Mesothelial cell of epicardium (in vitro differentiated cells): Measurements from ENCODE around the gene ASF1A. TPM values are rescaled to one million over a fixed set of nuclear protein-coding genes. Genes with fewer than 3 reads are reported as not detected.
"Not testable (repeated sequence)": the region's sequence is repeated elsewhere in the genome, so short reads cannot be mapped to it uniquely, and the experiment has no call there.

ENCODE experiments used
- DNase-seq, 2 experiments: peaks; one replicate each; pipeline ENCODE4 v3.0.0; 2021; ENCODE audit warnings: low spot score in 2 of 2; ENCODE audit not compliant: unreplicated experiment in 2 of 2
- H3K27ac Mint-ChIP-seq: 2 replicates; pipeline ENCODE4 v1.8.0; 2021; ENCODE audit warnings: mixed read lengths
- H3K27me3 Mint-ChIP-seq: 2 replicates; pipeline ENCODE4 v1.8.0; 2021; ENCODE audit warnings: low read depth, mixed read lengths
- H3K36me3 Mint-ChIP-seq: 2 replicates; pipeline ENCODE4 v1.8.0; 2021; ENCODE audit warnings: mixed read lengths
- H3K4me1 Mint-ChIP-seq: 2 replicates; pipeline ENCODE4 v1.8.0; 2021; ENCODE audit warnings: mixed read lengths
- H3K4me3 Mint-ChIP-seq: 2 replicates; pipeline ENCODE4 v1.8.0; 2021; ENCODE audit warnings: mild to moderate bottlenecking, moderate library complexity, mixed read lengths
- H3K9me3 Mint-ChIP-seq: 2 replicates; pipeline ENCODE4 v1.8.0; 2021; ENCODE audit warnings: mixed read lengths
- CTCF ChIP-seq: fragments of 200-600 bp; sonication (generic); IDR thresholded peaks from one replicate; pipeline ENCODE4 v1.5.0; 2021; ENCODE audit warnings: antibody characterized with exemption; ENCODE audit not compliant: unreplicated experiment
- total RNA-seq: library from RNA; stranded (reverse); gene quantifications from 3 replicates; pipeline ENCODE4 v1.2.1, GENCODE V29; 2021

ASF1A gene
- total RNA-seq, 1 donor from 2014 or later: 22.9 TPM

DNA sequence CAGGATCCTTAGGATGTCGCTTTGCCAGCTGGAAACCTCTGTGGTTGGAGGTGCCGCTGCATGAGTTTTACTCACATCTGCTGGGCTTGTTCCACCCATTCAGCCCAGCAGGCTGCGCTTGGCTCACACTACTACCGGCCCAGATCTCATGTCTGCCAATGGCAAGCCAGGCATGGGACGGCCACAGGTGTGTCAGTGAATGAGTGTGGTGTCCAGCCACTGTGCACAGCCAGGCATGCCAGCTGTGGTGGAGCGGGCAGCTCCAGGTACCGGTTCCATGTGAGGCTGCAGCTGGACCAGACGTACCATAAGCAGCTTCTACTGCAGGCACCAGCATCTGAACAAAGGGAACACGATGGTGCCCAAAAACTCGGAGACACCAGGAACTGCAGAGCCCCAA lies 33.1 kb upstream of the ASF1A start:
- H3K27ac Mint-ChIP-seq: no peak overlapping the region
- peaks cover 30% of the 10 kb centered on the region for H3K9me3 Mint-ChIP-seq
- no peaks in the 10 kb centered on the region for H3K4me1 Mint-ChIP-seq
- H3K36me3 Mint-ChIP-seq: peaks cover 13% of the 10 kb centered on the region
- no peak overlapping the region for H3K4me3 Mint-ChIP-seq
- H3K27me3 Mint-ChIP-seq: no peaks in the 10 kb centered on the region
- no peak for DNase-seq
- no peak for TF ChIP-seq CTCF

DNA sequence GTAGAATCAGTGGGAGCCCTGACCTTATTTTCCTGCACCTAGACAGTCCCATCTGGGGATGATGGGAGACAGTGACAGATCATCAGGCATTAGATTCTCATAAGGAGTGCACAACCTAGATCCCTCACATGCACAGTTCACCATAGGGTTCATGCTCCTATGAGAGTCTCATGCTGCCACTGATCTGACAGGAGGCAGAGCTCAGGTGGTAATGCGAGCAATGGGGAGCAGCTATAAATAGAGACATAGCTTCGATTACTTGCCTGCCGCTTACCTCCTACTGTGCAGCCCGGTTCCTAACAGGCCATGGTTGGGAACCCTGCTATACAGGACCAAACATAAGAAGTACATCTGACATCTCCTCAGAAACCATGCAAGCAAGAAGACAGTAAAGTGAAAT lies 31.5 kb upstream of the ASF1A start:
- TF ChIP-seq CTCF: no peak
- H3K36me3 Mint-ChIP-seq: peaks cover 24% of the 10 kb centered on the region
- no peak overlapping the region for H3K27ac Mint-ChIP-seq
- no peaks in the 10 kb centered on the region for H3K4me1 Mint-ChIP-seq
- peaks cover 45% of the 10 kb centered on the region for H3K9me3 Mint-ChIP-seq
- no peak overlapping the region for H3K4me3 Mint-ChIP-seq
- H3K27me3 Mint-ChIP-seq: no peaks in the 10 kb centered on the region
- no peak for DNase-seq

DNA sequence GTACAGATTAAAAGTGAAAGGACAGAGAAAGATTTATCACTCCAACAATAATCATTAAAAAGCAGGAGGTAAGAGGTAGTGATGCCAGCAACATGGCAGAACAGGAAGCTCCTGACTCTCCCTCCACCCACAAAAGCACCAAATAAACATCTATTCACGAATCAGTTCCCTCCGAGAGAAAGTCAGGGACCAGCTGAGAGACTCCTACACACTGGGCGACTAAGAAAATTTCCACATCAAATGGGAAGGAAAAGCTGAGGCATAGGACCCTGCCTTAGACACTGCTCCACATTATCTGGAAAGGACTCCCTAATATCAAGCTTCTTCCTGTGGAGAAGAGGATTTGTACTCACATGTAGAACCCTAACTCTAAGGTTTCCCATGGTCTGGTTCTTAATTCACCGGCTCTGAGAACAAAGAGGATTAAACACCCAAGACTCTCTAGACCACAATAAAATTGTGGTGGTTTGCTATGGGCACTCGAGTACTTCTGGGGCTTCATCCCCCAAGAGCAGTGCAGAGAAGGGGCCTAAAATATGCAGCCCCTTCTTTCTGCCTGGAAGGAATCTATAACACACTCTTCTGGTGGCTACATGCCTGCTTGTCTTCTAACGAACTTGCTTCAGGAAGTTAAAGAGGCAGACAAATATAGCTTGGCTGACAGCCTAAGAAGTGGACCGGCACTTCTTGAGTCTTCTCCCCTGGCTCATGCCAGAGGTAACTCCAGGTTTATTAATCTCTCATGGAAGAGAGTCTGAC lies 29.4 kb upstream of the ASF1A start:
- no peak for DNase-seq
- Mint-ChIP-seq H3K36me3 (peaks cover 33% of the 10 kb centered on the region), H3K9me3 (peaks cover 40% of the 10 kb centered on the region), H3K27ac (no peak overlapping the region), H3K27me3 (no peaks in the 10 kb centered on the region), H3K4me3 (no peak overlapping the region), H3K4me1 (no peaks in the 10 kb centered on the region)
- no peak for TF ChIP-seq CTCF

- H3K27me3 Mint-ChIP-seq: no peaks in the 10 kb centered on the region
- DNase-seq: no peak
- H3K4me1 Mint-ChIP-seq: no peaks in the 10 kb centered on the region
- no peak overlapping the region for H3K27ac Mint-ChIP-seq
- no peak for TF ChIP-seq CTCF
- H3K4me3 Mint-ChIP-seq: no peak overlapping the region
- H3K36me3 Mint-ChIP-seq: peaks cover 35% of the 10 kb centered on the region
- H3K9me3 Mint-ChIP-seq: peaks cover 42% of the 10 kb centered on the region
Observed at GRCh38 chr6:118865100-118865391, 28.9 kb upstream of the ASF1A start.

- H3K27me3 Mint-ChIP-seq: no peaks in the 10 kb centered on the region
- peaks cover 48% of the 10 kb centered on the region for H3K36me3 Mint-ChIP-seq
- peaks cover 52% of the 10 kb centered on the region for H3K9me3 Mint-ChIP-seq
- no peak for DNase-seq
- no peak for TF ChIP-seq CTCF
- no peaks in the 10 kb centered on the region for H3K4me1 Mint-ChIP-seq
- no peak overlapping the region for H3K27ac Mint-ChIP-seq
- H3K4me3 Mint-ChIP-seq: no peak overlapping the region
Observed at GRCh38 chr6:118867181-118867580, 26.8 kb upstream of the ASF1A start.

- not testable (repeated sequence) for H3K27me3 Mint-ChIP-seq, DNase-seq, H3K4me3 Mint-ChIP-seq, H3K27ac Mint-ChIP-seq, H3K4me1 Mint-ChIP-seq
- peaks cover 49% of the 10 kb centered on the region for H3K9me3 Mint-ChIP-seq
- peaks cover 42% of the 10 kb centered on the region for H3K36me3 Mint-ChIP-seq
Observed at GRCh38 chr6:118868901-118869300, 25.1 kb upstream of the ASF1A start.
